Stimulated activated CD4-positive, alpha-beta T cell treated with anti-CD3 and anti-CD28 coated beads, TNF-alpha, amount 100 ng/mL, for 24 hours (primary cell): ENCODE data around the gene MED31.
"Not testable (repeated sequence)": the region's sequence is repeated elsewhere in the genome, so short reads cannot be mapped to it uniquely, and the experiment has no call there.

Experiments
- DNase-seq, 3 experiments: peaks; one replicate each; pipeline ENCODE4 v3.0.0-alpha.2; 2020; ENCODE audit warnings: low read depth in 3 of 3

The MED31 gene

GRCh38 chr17:6651354-6651918 is at the start of gene MED31, which contains the start of gene C17orf100:
Gene MED31, minus strand, starts transcription at chr17:6651605. Its CDS starts 77 bp downstream, at chr17:6651528.
Gene C17orf100, plus strand, starts transcription at chr17:6651762. Its CDS starts 152 bp downstream, at chr17:6651914.
- DNase-seq: peak; percentile 91 to 95 (median 92)

- DNase-seq: no peak
Observed at GRCh38 chr17:6700948-6701307, 49.5 kb upstream of the MED31 start.

GRCh38 chr17:6699997-6700947 is 48.9 kb upstream of the MED31 start:
- DNase-seq: no peak

GRCh38 chr17:6698004-6698403 is 46.6 kb upstream of the MED31 start:
- DNase-seq: no peak

- no peak for DNase-seq
Observed at GRCh38 chr17:6696906-6697305, 45.5 kb upstream of the MED31 start.

GRCh38 chr17:6695565-6695964 is 44.2 kb upstream of the MED31 start:
- DNase-seq: no peak

- DNase-seq: no peak
Observed at GRCh38 chr17:6695051-6695450, 43.6 kb upstream of the MED31 start.

GRCh38 chr17:6691958-6692357 is 40.6 kb upstream of the MED31 start:
- not testable (repeated sequence) for DNase-seq

- DNase-seq: no peak
Observed at GRCh38 chr17:6691546-6691945, 40.1 kb upstream of the MED31 start.

- DNase-seq: no peak
Observed at GRCh38 chr17:6690641-6691040, 39.2 kb upstream of the MED31 start.

- DNase-seq: no peak
Observed at GRCh38 chr17:6688944-6689343, 37.5 kb upstream of the MED31 start.

GRCh38 chr17:6686026-6686425 is 34.6 kb upstream of the MED31 start:
- no peak for DNase-seq

- DNase-seq: no peak
Observed at GRCh38 chr17:6684881-6685767, 33.7 kb upstream of the MED31 start.

GRCh38 chr17:6684460-6684783 is 33.0 kb upstream of the MED31 start:
- no peak for DNase-seq

GRCh38 chr17:6683730-6684459 is 32.5 kb upstream of the MED31 start:
- DNase-seq: no peak

- no peak for DNase-seq
Observed at GRCh38 chr17:6683081-6683684, 31.8 kb upstream of the MED31 start.

- no peak for DNase-seq
Observed at GRCh38 chr17:6682339-6682738, 30.9 kb upstream of the MED31 start.

- no peak for DNase-seq
Observed at GRCh38 chr17:6681671-6682070, 30.3 kb upstream of the MED31 start.

- DNase-seq: no peak
Observed at GRCh38 chr17:6681176-6681575, 29.8 kb upstream of the MED31 start.

GRCh38 chr17:6679241-6679640 is 27.8 kb upstream of the MED31 start:
- DNase-seq: no peak

GRCh38 chr17:6677946-6678345 is 26.5 kb upstream of the MED31 start:
- no peak for DNase-seq
